Mesothelial cell of epicardium (in vitro differentiated cells): ENCODE measurements around the gene ADGRG3. TPM values are rescaled to one million over a fixed set of nuclear protein-coding genes. Genes with fewer than 3 reads are reported as not detected.
"Not testable (repeated sequence)": the region's sequence is repeated elsewhere in the genome, so short reads cannot be mapped to it uniquely, and the experiment has no call there.

ENCODE experiments used
- DNase-seq, 2 experiments: peaks; one replicate each; pipeline ENCODE4 v3.0.0; 2021; ENCODE audit warnings: low spot score in 2 of 2; ENCODE audit not compliant: unreplicated experiment in 2 of 2
- H3K27ac Mint-ChIP-seq: 2 replicates; pipeline ENCODE4 v1.8.0; 2021; ENCODE audit warnings: mixed read lengths
- H3K27me3 Mint-ChIP-seq: 2 replicates; pipeline ENCODE4 v1.8.0; 2021; ENCODE audit warnings: low read depth, mixed read lengths
- H3K36me3 Mint-ChIP-seq: 2 replicates; pipeline ENCODE4 v1.8.0; 2021; ENCODE audit warnings: mixed read lengths
- H3K4me1 Mint-ChIP-seq: 2 replicates; pipeline ENCODE4 v1.8.0; 2021; ENCODE audit warnings: mixed read lengths
- H3K4me3 Mint-ChIP-seq: 2 replicates; pipeline ENCODE4 v1.8.0; 2021; ENCODE audit warnings: mild to moderate bottlenecking, moderate library complexity, mixed read lengths
- H3K9me3 Mint-ChIP-seq: 2 replicates; pipeline ENCODE4 v1.8.0; 2021; ENCODE audit warnings: mixed read lengths
- CTCF ChIP-seq: fragments of 200-600 bp; sonication (generic); IDR thresholded peaks from one replicate; pipeline ENCODE4 v1.5.0; 2021; ENCODE audit warnings: antibody characterized with exemption; ENCODE audit not compliant: unreplicated experiment
- total RNA-seq: library from RNA; stranded (reverse); gene quantifications from 3 replicates; pipeline ENCODE4 v1.2.1, GENCODE V29; 2021

The ADGRG3 gene
- total RNA-seq, 1 donor from 2014 or later: not detected

DNA sequence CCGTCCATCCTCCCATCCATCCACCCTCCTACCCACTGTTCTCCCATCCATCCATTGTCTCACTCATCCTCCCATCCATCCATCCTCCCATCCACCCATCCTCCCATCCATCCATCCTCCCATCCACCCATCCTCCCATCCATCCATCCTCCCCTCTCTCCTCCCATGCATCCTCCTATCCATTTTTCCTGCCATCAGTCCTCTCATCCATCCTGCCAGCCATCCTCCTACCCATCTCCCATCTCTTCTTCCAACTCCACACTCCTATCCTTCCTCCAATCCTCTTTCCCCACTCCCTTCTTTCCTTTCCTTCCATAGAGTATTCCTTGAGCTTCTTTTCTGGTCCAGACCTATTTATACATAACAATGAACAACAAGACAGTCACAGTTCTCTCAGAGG, 38.6 kb downstream of the ADGRG3 start:
- no peak overlapping the region for H3K4me3 Mint-ChIP-seq
- no peak overlapping the region for H3K27ac Mint-ChIP-seq
- DNase-seq: no peak
- H3K4me1 Mint-ChIP-seq: peaks cover 5% of the 10 kb centered on the region
- peaks cover 3% of the 10 kb centered on the region for H3K27me3 Mint-ChIP-seq
- H3K9me3 Mint-ChIP-seq: no peaks in the 10 kb centered on the region
- TF ChIP-seq CTCF: no peak
- H3K36me3 Mint-ChIP-seq: no peaks in the 10 kb centered on the region

DNA sequence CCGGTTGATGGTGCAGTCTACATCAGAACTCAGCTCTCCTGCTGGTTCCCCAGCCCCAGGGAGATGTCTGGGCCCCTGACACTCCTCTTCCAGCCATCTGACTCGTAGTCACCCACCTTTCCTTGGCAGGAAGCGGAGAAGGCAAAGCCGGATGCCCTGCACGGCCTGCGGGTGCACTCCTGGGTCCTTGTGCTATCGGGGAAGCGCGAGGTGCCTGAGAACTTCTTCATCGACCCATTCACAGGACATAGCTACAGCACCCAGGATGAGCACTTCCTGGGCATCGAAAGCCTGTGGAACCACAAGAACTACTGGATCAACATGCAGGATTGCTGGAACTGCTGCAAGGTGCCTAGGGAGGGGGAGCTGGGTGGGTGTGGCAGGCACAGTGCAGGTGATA, 39.2 kb downstream of the ADGRG3 start:
- peaks cover 3% of the 10 kb centered on the region for H3K27me3 Mint-ChIP-seq
- no peak for DNase-seq
- H3K9me3 Mint-ChIP-seq: no peaks in the 10 kb centered on the region
- no peaks in the 10 kb centered on the region for H3K36me3 Mint-ChIP-seq
- no peak for TF ChIP-seq CTCF
- no peak overlapping the region for H3K27ac Mint-ChIP-seq
- no peak overlapping the region for H3K4me3 Mint-ChIP-seq
- no peaks in the 10 kb centered on the region for H3K4me1 Mint-ChIP-seq

- Mint-ChIP-seq H3K36me3 (no peaks in the 10 kb centered on the region), H3K4me3 (no peak overlapping the region), H3K9me3 (no peaks in the 10 kb centered on the region), H3K4me1 (no peaks in the 10 kb centered on the region), H3K27me3 (peaks cover 3% of the 10 kb centered on the region), H3K27ac (no peak overlapping the region)
- TF ChIP-seq CTCF: no peak
- no peak for DNase-seq
Observed at GRCh38 chr16:57708168-57708567, 40.1 kb downstream of the ADGRG3 start.

GRCh38 chr16:57709663-57710062, 41.6 kb downstream of the ADGRG3 start:
- H3K4me1 Mint-ChIP-seq: no peaks in the 10 kb centered on the region
- H3K9me3 Mint-ChIP-seq: no peaks in the 10 kb centered on the region
- H3K27ac Mint-ChIP-seq: no peak overlapping the region
- no peak for DNase-seq
- no peak for TF ChIP-seq CTCF
- H3K36me3 Mint-ChIP-seq: no peaks in the 10 kb centered on the region
- H3K27me3 Mint-ChIP-seq: peaks cover 7% of the 10 kb centered on the region
- H3K4me3 Mint-ChIP-seq: no peak overlapping the region

DNA sequence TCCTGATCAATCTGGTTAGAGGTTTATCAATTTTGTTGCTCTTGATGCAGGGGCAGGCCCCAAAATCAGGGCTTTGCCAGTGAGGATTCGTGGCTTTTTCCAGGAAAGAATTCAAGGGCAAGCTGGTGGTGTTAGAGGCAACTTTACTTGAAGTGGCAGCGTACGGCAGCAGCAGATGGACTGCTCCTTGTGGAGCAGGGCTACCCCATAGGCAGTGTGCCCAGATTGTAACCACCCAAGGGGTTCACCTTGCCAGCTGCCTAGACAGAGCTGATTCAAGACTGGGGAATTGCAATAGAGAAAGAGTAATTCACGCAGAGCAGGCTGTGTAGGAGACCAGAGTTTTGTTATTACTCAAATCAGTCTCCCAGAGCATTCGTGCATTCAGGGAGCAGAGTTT, 43.2 kb downstream of the ADGRG3 start:
- no peak for DNase-seq
- Mint-ChIP-seq H3K4me3 (no peak overlapping the region), H3K36me3 (no peaks in the 10 kb centered on the region), H3K9me3 (no peaks in the 10 kb centered on the region), H3K27me3 (peaks cover 15% of the 10 kb centered on the region), H3K27ac (no peak overlapping the region), H3K4me1 (no peaks in the 10 kb centered on the region)
- TF ChIP-seq CTCF: no peak

- peaks cover 18% of the 10 kb centered on the region for H3K27me3 Mint-ChIP-seq
- H3K4me3 Mint-ChIP-seq: no peak overlapping the region
- no peaks in the 10 kb centered on the region for H3K9me3 Mint-ChIP-seq
- no peak for DNase-seq
- no peak overlapping the region for H3K27ac Mint-ChIP-seq
- H3K4me1 Mint-ChIP-seq: no peaks in the 10 kb centered on the region
- no peak for TF ChIP-seq CTCF
- no peaks in the 10 kb centered on the region for H3K36me3 Mint-ChIP-seq
Observed at GRCh38 chr16:57711993-57712392, 43.9 kb downstream of the ADGRG3 start.

DNA sequence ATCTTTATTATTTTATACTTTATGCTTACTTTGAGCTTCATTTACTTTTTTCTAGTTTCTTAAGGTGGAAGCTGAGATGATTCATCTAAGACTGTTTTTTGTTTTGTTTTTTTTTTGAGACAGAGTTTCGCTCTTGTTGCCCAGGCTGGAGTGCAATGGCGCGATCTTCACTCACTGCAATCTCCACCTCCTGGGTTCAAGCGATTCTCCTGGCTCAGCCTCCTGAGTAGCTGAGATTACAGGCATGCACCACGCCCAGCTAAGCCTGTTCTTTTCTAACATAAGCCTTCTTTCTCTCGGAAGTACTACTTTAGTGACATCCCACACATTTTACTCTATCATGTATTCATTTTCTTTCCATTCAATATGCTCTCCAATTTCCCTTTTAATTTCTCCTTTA, 44.5 kb downstream of the ADGRG3 start:
- H3K36me3 Mint-ChIP-seq, H3K27ac Mint-ChIP-seq, DNase-seq, H3K9me3 Mint-ChIP-seq, H3K4me3 Mint-ChIP-seq, H3K4me1 Mint-ChIP-seq: not testable (repeated sequence)
- peaks cover 18% of the 10 kb centered on the region for H3K27me3 Mint-ChIP-seq
